OCI-LY7 (cell line): ENCODE data around the gene TMPRSS9. TPM values are rescaled to one million over a fixed set of nuclear protein-coding genes. Genes with fewer than 3 reads are reported as not detected.
"Not testable (repeated sequence)": the region's sequence is repeated elsewhere in the genome, so short reads cannot be mapped to it uniquely, and the experiment has no call there.

Source experiments
- BruUV-seq: library from RNA; stranded (reverse); fragments of 400-500 nt; replicated peaks from 2 replicates; lab custom pipeline; 2021; lab: Mats Ljungman, UMichigan
- CTCF ChIA-PET: fragments of 300-600 bp; sonication (Branson Sonifier 250); formaldehyde crosslinking; loops from one replicate; lab custom pipeline; 2022; ENCODE audit warnings: antibody characterized with exemption; ENCODE audit not compliant: unreplicated experiment; lab: Charles Lee
- POLR2A ChIA-PET: fragments of 300-600 bp; sonication (Branson Sonifier 250); formaldehyde crosslinking; loops from one replicate; lab custom pipeline; 2022; ENCODE audit warnings: antibody characterized with exemption; lab: Charles Lee
- DNase-seq: peaks from one replicate; pipeline ENCODE4 v3.0.0-alpha.2; 2015; ENCODE audit warnings: low spot score
- H2AFZ ChIP-seq: fragments of 200-600 bp; sonication (generic), shearing (Covaris generic); 2 replicates; pipeline ENCODE4 v1.6.1; 2014; ENCODE audit warnings: mild to moderate bottlenecking, antibody characterized with exemption, low read length, moderate library complexity
- H3K27ac ChIP-seq: fragments of 200-600 bp; sonication (generic); 2 replicates; pipeline ENCODE4 v1.5.1; 2014; ENCODE audit warnings: mixed run types, low read depth, mild to moderate bottlenecking, moderate library complexity, low read length, inconsistent platforms; ENCODE audit not compliant: poor library complexity, severe bottlenecking
- H3K36me3 ChIP-seq: fragments of 200-600 bp; sonication (generic); 2 replicates; pipeline ENCODE4 v1.6.1; 2014; ENCODE audit warnings: mild to moderate bottlenecking, antibody characterized with exemption, low read length, moderate library complexity, mixed read lengths; ENCODE audit not compliant: insufficient read depth
- H3K4me1 ChIP-seq: fragments of 200-600 bp; sonication (generic); 2 replicates; pipeline ENCODE4 v1.5.1; 2014; ENCODE audit warnings: mild to moderate bottlenecking, low read length; ENCODE audit not compliant: insufficient read depth, poor library complexity, severe bottlenecking
- H3K4me2 ChIP-seq: fragments of 200-600 bp; sonication (generic); 2 replicates; pipeline ENCODE4 v1.6.1; 2014; ENCODE audit warnings: mild to moderate bottlenecking, low read length
- H3K4me3 ChIP-seq: fragments of 200-600 bp; sonication (generic); 2 replicates; pipeline ENCODE4 v1.5.1; 2014; ENCODE audit warnings: mild to moderate bottlenecking, low read depth, low read length; ENCODE audit not compliant: poor library complexity, severe bottlenecking
- H3K79me2 ChIP-seq: fragments of 200-600 bp; sonication (generic); 2 replicates; pipeline ENCODE4 v1.6.1; 2016; ENCODE audit warnings: low read depth, mild to moderate bottlenecking, low read length, moderate library complexity, mixed read lengths; ENCODE audit not compliant: insufficient read depth
- H3K9me2 ChIP-seq: fragments of 200-600 bp; sonication (generic); 2 replicates; pipeline ENCODE4 v1.6.1; 2016; ENCODE audit warnings: mild to moderate bottlenecking, low read length, mixed read lengths; ENCODE audit not compliant: insufficient read depth
- H3K9me3 ChIP-seq: fragments of 200-600 bp; sonication (generic); 2 replicates; pipeline ENCODE4 v1.6.1; 2014; ENCODE audit warnings: mild to moderate bottlenecking, mixed run types, low read length, mixed read lengths
- H4K20me1 ChIP-seq: fragments of 200-600 bp; sonication (generic); 2 replicates; pipeline ENCODE4 v1.6.1; 2014; ENCODE audit warnings: mild to moderate bottlenecking, antibody characterized with exemption, low read length, moderate library complexity, mixed read lengths; ENCODE audit not compliant: insufficient read depth
- EZH2phosphoT487 ChIP-seq: fragments of 200-600 bp; sonication (generic); IDR thresholded peaks from 2 replicates; pipeline ENCODE4 v1.6.1; 2018; ENCODE audit warnings: low read depth, borderline replicate concordance, mild to moderate bottlenecking, mixed run types, antibody characterized with exemption, low read length, moderate library complexity, mixed read lengths
- intact Hi-C: fragments of 100-400 bp; cut with micrococcal nuclease; formaldehyde crosslinking; loops from one replicate; pipeline ENCODE4 v1.10.0; 2022; ENCODE audit not compliant: unreplicated experiment
- total RNA-seq, 2 experiments: library from RNA; depleted of rRNA in 1 of 2; stranded (reverse); fragments of >200 nt in 1 of 2; shearing (Covaris generic) in 1 of 2; gene quantifications; 2 replicates each; pipeline ENCODE4 v1.2.3, GENCODE V29; 2014 to 2022
- TF ChIP-seq, protein P1 (sequence below): fragments of 200-600 bp; sonication (generic); conservative IDR thresholded peaks from 2 replicates; pipeline ENCODE4 v1.5.1; 2014; ENCODE audit warnings: mild to moderate bottlenecking, antibody characterized with exemption, low read length, moderate library complexity, mixed read lengths

Gene TMPRSS9
- total RNA-seq, 2 experiments from 2014 or later, result 0.44 TPM; not detected in 1

DNA sequence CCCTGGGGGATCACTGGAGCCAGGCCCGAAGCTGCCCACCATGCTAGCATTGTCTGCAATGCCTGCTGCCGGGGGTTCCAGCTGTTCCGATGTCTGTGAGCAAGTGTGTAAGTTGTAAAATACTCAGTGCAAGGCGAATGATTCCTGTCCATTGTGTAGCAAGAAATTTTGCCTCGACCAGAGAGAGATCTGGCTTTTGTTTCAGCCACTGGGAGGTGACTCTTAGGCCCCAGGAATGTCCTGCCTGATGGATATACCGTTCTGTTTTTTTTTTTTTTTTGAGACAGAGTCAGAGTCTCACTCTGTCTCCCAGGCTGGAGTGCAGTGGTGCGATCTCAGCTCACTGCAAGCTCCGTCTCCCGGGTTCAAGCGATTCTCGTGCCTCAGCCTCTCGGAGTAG, 108.5 kb downstream of the TMPRSS9 start:
- DNase-seq, result no peak
- Histone ChIP-seq H3K9me3 (no peaks in the 10 kb centered on the region), H2AFZ (no peak overlapping the region), H3K4me3 (no peak overlapping the region), H3K9me2 (no peaks in the 10 kb centered on the region), H3K4me1 (peaks cover 18% of the 10 kb centered on the region), H3K79me2 (no peaks in the 10 kb centered on the region), H3K4me2 (no peak overlapping the region), H3K36me3 (no peaks in the 10 kb centered on the region), H3K27ac (no peak overlapping the region), H4K20me1 (no peaks in the 10 kb centered on the region)
- BruUV-seq, result no TSS peak
- intact Hi-C loops, result no loop called here
- TF ChIP-seq, protein P1, sequence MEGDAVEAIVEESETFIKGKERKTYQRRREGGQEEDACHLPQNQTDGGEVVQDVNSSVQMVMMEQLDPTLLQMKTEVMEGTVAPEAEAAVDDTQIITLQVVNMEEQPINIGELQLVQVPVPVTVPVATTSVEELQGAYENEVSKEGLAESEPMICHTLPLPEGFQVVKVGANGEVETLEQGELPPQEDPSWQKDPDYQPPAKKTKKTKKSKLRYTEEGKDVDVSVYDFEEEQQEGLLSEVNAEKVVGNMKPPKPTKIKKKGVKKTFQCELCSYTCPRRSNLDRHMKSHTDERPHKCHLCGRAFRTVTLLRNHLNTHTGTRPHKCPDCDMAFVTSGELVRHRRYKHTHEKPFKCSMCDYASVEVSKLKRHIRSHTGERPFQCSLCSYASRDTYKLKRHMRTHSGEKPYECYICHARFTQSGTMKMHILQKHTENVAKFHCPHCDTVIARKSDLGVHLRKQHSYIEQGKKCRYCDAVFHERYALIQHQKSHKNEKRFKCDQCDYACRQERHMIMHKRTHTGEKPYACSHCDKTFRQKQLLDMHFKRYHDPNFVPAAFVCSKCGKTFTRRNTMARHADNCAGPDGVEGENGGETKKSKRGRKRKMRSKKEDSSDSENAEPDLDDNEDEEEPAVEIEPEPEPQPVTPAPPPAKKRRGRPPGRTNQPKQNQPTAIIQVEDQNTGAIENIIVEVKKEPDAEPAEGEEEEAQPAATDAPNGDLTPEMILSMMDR, result no peak
- no peak for TF ChIP-seq EZH2phosphoT487
- CTCF ChIA-PET, result no interaction called here
- POLR2A ChIA-PET, result no interaction called here

DNA sequence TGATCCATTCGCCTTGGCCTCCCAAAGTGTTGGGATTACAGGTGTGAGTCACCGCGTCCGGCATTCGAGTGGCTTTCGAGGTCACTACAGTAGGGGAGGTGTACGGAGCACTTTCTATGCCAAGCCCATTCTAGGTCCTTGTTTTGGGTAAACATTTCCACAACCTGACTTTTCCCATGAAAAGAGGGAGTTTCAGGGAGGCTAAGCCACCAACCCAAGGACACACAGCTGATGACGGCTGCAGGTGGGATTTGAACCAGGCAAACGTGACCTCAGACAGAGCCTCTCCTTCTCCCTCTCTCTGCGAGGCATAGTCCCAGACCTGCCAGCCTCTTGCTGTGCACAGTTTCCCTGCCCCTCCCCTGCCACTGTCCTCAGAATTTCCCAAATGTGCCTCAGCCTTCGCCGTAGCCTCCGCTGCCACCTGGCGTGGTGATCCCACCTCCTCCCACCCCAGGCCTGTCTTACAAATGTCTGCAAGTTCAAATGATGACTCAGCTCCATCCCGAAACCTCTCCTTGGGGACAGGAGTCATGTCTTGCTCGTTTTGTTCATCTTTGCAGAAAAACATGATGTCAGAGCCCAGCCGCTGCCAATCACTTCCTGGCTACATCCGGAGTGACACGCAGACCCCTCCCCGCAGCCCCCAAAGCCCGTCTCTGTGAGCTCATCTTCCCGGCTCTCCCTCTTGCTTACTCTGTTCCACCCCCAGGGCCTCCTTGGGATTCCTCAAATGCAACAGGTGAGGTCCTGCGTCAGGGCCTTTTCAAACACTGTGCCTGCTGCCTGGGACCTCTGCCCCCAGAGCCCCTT, 109.2 kb downstream of the TMPRSS9 start:
- H3K4me3 ChIP-seq, result no peak overlapping the region
- H3K27ac ChIP-seq, result no peak overlapping the region
- H3K4me1 ChIP-seq, result peaks cover 24% of the 10 kb centered on the region
- H3K9me3 ChIP-seq, result no peaks in the 10 kb centered on the region
- peak overlapping the region; percentile 37; the same call in 1 of the 2 replicates for H2AFZ ChIP-seq
- ChIA-PET POLR2A (interaction anchor here (1.4 kb wide), 1 partner anchor 152 kb away, joined by 4 read pairs; no protein-coding TSS in a partner anchor), CTCF (interaction anchor here (0.6 kb wide), 2 partner anchors 110 to 421 kb away, joined by 3 to 12 read pairs; no protein-coding TSS in a partner anchor)
- H3K9me2 ChIP-seq, result no peaks in the 10 kb centered on the region
- BruUV-seq, result no TSS peak
- no peak for DNase-seq
- peak overlapping the region; percentile 3; the same call in 1 of the 2 replicates for H3K4me2 ChIP-seq
- intact Hi-C loops, result no loop called here
- H3K79me2 ChIP-seq, result no peaks in the 10 kb centered on the region
- H3K36me3 ChIP-seq, result no peaks in the 10 kb centered on the region
- H4K20me1 ChIP-seq, result no peaks in the 10 kb centered on the region
- TF ChIP-seq, protein P1, result no peak
- no peak for TF ChIP-seq EZH2phosphoT487

DNA sequence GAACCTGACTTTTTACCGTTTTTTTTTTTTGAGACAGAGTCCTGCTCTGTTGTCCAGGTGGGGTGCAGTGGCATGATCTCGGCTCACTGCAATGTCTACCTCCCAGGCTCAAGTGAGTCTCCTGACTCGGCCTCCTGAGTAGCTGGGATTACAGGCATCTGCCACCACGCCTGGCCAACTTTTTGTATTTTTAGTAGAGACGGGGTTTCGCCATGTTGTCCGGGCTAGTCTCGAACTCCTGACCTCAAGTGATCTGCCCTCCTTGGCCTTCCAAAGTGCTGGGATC, 109.8 kb downstream of the TMPRSS9 start:
- H3K27ac ChIP-seq, H3K36me3 ChIP-seq, H3K4me3 ChIP-seq, H3K9me2 ChIP-seq, H3K79me2 ChIP-seq, H4K20me1 ChIP-seq, H3K9me3 ChIP-seq, H3K4me2 ChIP-seq, CTCF ChIA-PET, BruUV-seq, DNase-seq: not testable (repeated sequence)
- Histone ChIP-seq H3K4me1 (peaks cover 27% of the 10 kb centered on the region), H2AFZ (peak overlapping the region; percentile 37; the same call in 1 of the 2 replicates)
- intact Hi-C loops, result loop anchor here (10.0 kb wide), 1 partner anchor 275 kb away; the partner anchor contains the start of gene SLC39A3
- POLR2A ChIA-PET, result interaction anchor here (0.6 to 1.4 kb wide), 2 partner anchors 151 to 306 kb away, joined by 3 to 4 read pairs; no protein-coding TSS in a partner anchor
